Fibroblast of pulmonary artery (primary cell): Measurements from ENCODE around the gene ACAP3.

Experiments
- DNase-seq: peaks from one replicate; pipeline ENCODE4 v3.0.0-alpha.2; 2010; ENCODE audit warnings: low read depth
- H3K4me3 ChIP-seq: replicated peaks from 2 replicates; pipeline ENCODE4 v1.5.1; 2011; ENCODE audit warnings: low read depth, mild to moderate bottlenecking, control low read depth, low read length, moderate library complexity
- CTCF ChIP-seq: IDR thresholded peaks from 2 replicates; pipeline ENCODE4 v1.5.1; 2011; ENCODE audit warnings: mild to moderate bottlenecking, control low read depth, low read length, inconsistent platforms; ENCODE audit errors: missing control alignments

The ACAP3 gene

GRCh38 chr1:1293263-1294249 lies 14.2 kb downstream of the ACAP3 start:
- H3K4me3 ChIP-seq, result no peak overlapping the region
- DNase-seq, result no peak
- TF ChIP-seq CTCF, result no peak

- no peak for TF ChIP-seq CTCF
- no peak for DNase-seq
- no peak overlapping the region for H3K4me3 ChIP-seq
These were observed 14.9 kb downstream of the ACAP3 start for GRCh38 chr1:1292851-1293250.

- TF ChIP-seq CTCF, result no peak
- DNase-seq, result no peak
- no peak overlapping the region for H3K4me3 ChIP-seq
These were observed 15.3 kb downstream of the ACAP3 start for GRCh38 chr1:1292442-1292779.

GRCh38 chr1:1291548-1292441 lies 15.9 kb downstream of the ACAP3 start:
- peak; percentile 56 for TF ChIP-seq CTCF
- H3K4me3 ChIP-seq, result no peak overlapping the region
- peak; percentile 70 for DNase-seq

- no peak overlapping the region for H3K4me3 ChIP-seq
- no peak for TF ChIP-seq CTCF
- DNase-seq, result no peak
These were observed 16.7 kb downstream of the ACAP3 start for GRCh38 chr1:1291023-1291528.

- H3K4me3 ChIP-seq, result no peak overlapping the region
- peak; percentile 49 for TF ChIP-seq CTCF
- DNase-seq, result peak; percentile 38
These were observed 17.4 kb downstream of the ACAP3 start for GRCh38 chr1:1290238-1290731.
